GM23338 (cell line): Measurements from ENCODE around the gene EPHA6. TPM values are rescaled to one million over a fixed set of nuclear protein-coding genes. Genes with fewer than 3 reads are reported as not detected.

Experiments used
- ATAC-seq: fragments of 200-7000 bp; cut with Tn5 transposase; 3 replicates; pipeline ENCODE4 v1.9.1; 2020
- DNase-seq: peaks from one replicate; pipeline ENCODE4 v3.0.0-alpha.2; 2015; ENCODE audit warnings: low spot score
- H2AFZ ChIP-seq: fragments of 200-600 bp; sonication (generic); 2 replicates; pipeline ENCODE4 v1.8.0; 2016; ENCODE audit warnings: antibody characterized with exemption, mild to moderate bottlenecking, moderate library complexity
- H3F3A ChIP-seq: fragments of 200-600 bp; sonication (generic); replicated peaks from 2 replicates; pipeline ENCODE4 v1.8.0; 2017; ENCODE audit warnings: antibody characterized with exemption, mixed run types, low read depth
- H3K27ac ChIP-seq: fragments of 200-600 bp; sonication (generic); 2 replicates; pipeline ENCODE4 v1.6.1; 2016; ENCODE audit warnings: low read depth
- H3K27me3 ChIP-seq: fragments of 200-600 bp; sonication (generic); 2 replicates; pipeline ENCODE4 v1.8.0; 2016; ENCODE audit warnings: mild to moderate bottlenecking, mixed run types, moderate library complexity; ENCODE audit not compliant: insufficient read depth
- H3K36me3 ChIP-seq: fragments of 200-600 bp; sonication (generic); 2 replicates; pipeline ENCODE4 v1.8.0; 2016; ENCODE audit warnings: mild to moderate bottlenecking; ENCODE audit not compliant: insufficient read depth
- H3K4me1 ChIP-seq: fragments of 200-600 bp; sonication (generic); 2 replicates; pipeline ENCODE4 v1.8.0; 2016; ENCODE audit warnings: mild to moderate bottlenecking, moderate library complexity; ENCODE audit not compliant: insufficient read depth
- H3K4me2 ChIP-seq: fragments of 200-600 bp; sonication (generic); 2 replicates; pipeline ENCODE4 v1.7.1; 2017; ENCODE audit warnings: mixed run types
- H3K4me3 ChIP-seq: fragments of 200-600 bp; sonication (generic); 2 replicates; pipeline ENCODE4 v1.6.1; 2016; ENCODE audit warnings: mixed run types
- H3K79me2 ChIP-seq: fragments of 200-600 bp; sonication (generic); replicated peaks from 2 replicates; pipeline ENCODE4 v1.8.0; 2017; ENCODE audit warnings: mild to moderate bottlenecking; ENCODE audit not compliant: insufficient read depth
- H3K9me2 ChIP-seq: fragments of 200-600 bp; sonication (generic); 2 replicates; pipeline ENCODE4 v1.8.0; 2017; ENCODE audit not compliant: insufficient read depth
- H4K20me1 ChIP-seq: fragments of 200-600 bp; sonication (generic); replicated peaks from 2 replicates; pipeline ENCODE4 v1.8.0; 2017; ENCODE audit warnings: mild to moderate bottlenecking; ENCODE audit not compliant: insufficient read depth
- H3K27ac Mint-ChIP-seq: 2 replicates; pipeline ENCODE4 v1.8.0; 2020; ENCODE audit warnings: inconsistent platforms, mild to moderate bottlenecking, moderate library complexity, mixed read lengths
- H3K27me3 Mint-ChIP-seq: 3 replicates; pipeline ENCODE4 v1.8.0; 2022; ENCODE audit warnings: low read depth, mild to moderate bottlenecking, moderate library complexity, mixed read lengths, inconsistent platforms; ENCODE audit not compliant: insufficient read depth, poor library complexity
- H3K36me3 Mint-ChIP-seq: 3 replicates; pipeline ENCODE4 v1.8.0; 2021; ENCODE audit warnings: low read depth, mild to moderate bottlenecking, inconsistent platforms, moderate library complexity, mixed read lengths
- H3K4me1 Mint-ChIP-seq: 3 replicates; pipeline ENCODE4 v1.8.0; 2020; ENCODE audit warnings: mild to moderate bottlenecking, inconsistent platforms, mixed read lengths
- H3K4me3 Mint-ChIP-seq: 3 replicates; pipeline ENCODE4 v1.8.0; 2021; ENCODE audit warnings: moderate library complexity, mild to moderate bottlenecking, inconsistent platforms, mixed read lengths
- H3K9me3 Mint-ChIP-seq: 3 replicates; pipeline ENCODE4 v1.8.0; 2020; ENCODE audit warnings: moderate library complexity, mild to moderate bottlenecking, inconsistent platforms, mixed read lengths
- CREB1 ChIP-seq: fragments of 250-450 bp; sonication (Bioruptor Pico); IDR thresholded peaks from 2 replicates; pipeline ENCODE4 v1.5.0; 2020; ENCODE audit warnings: low read depth, mild to moderate bottlenecking, moderate library complexity
- EZH2 ChIP-seq: fragments of 200-600 bp; sonication (generic); IDR thresholded peaks from one replicate; pipeline ENCODE4 v1.8.0; 2017; ENCODE audit warnings: antibody characterized with exemption, mild to moderate bottlenecking, low read depth; ENCODE audit not compliant: unreplicated experiment
- EZH2phosphoT487 ChIP-seq: fragments of 200-600 bp; sonication (generic); IDR thresholded peaks from one replicate; pipeline ENCODE4 v1.8.1; 2018; ENCODE audit warnings: antibody characterized with exemption; ENCODE audit not compliant: unreplicated experiment
- JUNB ChIP-seq: IDR thresholded peaks from one replicate; pipeline ENCODE4 v1.6.1; 2016; ENCODE audit warnings: antibody characterized with exemption; ENCODE audit not compliant: unreplicated experiment
- NANOG ChIP-seq: IDR thresholded peaks from 2 replicates; pipeline ENCODE4 v1.6.1; 2016; ENCODE audit warnings: antibody characterized with exemption, borderline replicate concordance
- POLR2AphosphoS5 ChIP-seq: IDR thresholded peaks from 2 replicates; pipeline ENCODE4 v1.6.1; 2016; ENCODE audit warnings: antibody characterized with exemption, low read depth
- STAT1 ChIP-seq: IDR thresholded peaks from one replicate; pipeline ENCODE4 v1.6.1; 2016; ENCODE audit warnings: antibody characterized with exemption; ENCODE audit not compliant: unreplicated experiment
- ZNF114 ChIP-seq: fragments of 250-450 bp; sonication (Bioruptor Pico); IDR thresholded peaks from 2 replicates; pipeline ENCODE4 v1.5.0; 2020; ENCODE audit warnings: mild to moderate bottlenecking, moderate library complexity
- ZNF331 ChIP-seq: fragments of 250-450 bp; sonication (Bioruptor Pico); IDR thresholded peaks from 2 replicates; pipeline ENCODE4 v1.5.0; 2020; ENCODE audit warnings: low read depth, mild to moderate bottlenecking, moderate library complexity
- polyA plus RNA-seq: library from polyadenylated mRNA; unstranded; fragments of >200 nt; fragmentation: Nextera tagmentation; extraction: Ambion mirVana; gene quantifications from 2 replicates; pipeline ENCODE4 v1.2.1, GENCODE V29; 2016
- total RNA-seq: library from RNA; depleted of rRNA; stranded (reverse); fragments of >200 nt; shearing (Covaris generic); gene quantifications from 2 replicates; pipeline ENCODE4 v1.2.3, GENCODE V29; 2014
- TF ChIP-seq, protein P1 (sequence below): fragments of 250-450 bp; sonication (Bioruptor Pico); IDR thresholded peaks from 2 replicates; pipeline ENCODE4 v1.5.0; 2020; ENCODE audit warnings: mild to moderate bottlenecking, moderate library complexity
- TF ChIP-seq, protein P2 (sequence below): IDR thresholded peaks from 2 replicates; pipeline ENCODE4 v1.6.1; 2016; ENCODE audit warnings: antibody characterized with exemption
- TF ChIP-seq, protein P3 (sequence below): IDR thresholded peaks from one replicate; pipeline ENCODE4 v1.6.1; 2018; ENCODE audit warnings: antibody characterized with exemption; ENCODE audit not compliant: unreplicated experiment
- TF ChIP-seq, protein P4 (sequence below), 2 experiments: fragments of 200-600 bp in 1 of 2; sonication (generic) in 1 of 2; conservative IDR thresholded peaks; 2 replicates each; pipeline versions ENCODE4 v1.5.1 to v1.6.1; 2016 to 2017; ENCODE audit warnings: antibody characterized with exemption in 2 of 2, low read depth in 2 of 2, mild to moderate bottlenecking in 2 of 2, moderate library complexity in 1 of 2

EPHA6 gene
- total and polyA plus RNA-seq, 2 experiments from 2014 or later: 0.37 to 2.6 TPM

DNA sequence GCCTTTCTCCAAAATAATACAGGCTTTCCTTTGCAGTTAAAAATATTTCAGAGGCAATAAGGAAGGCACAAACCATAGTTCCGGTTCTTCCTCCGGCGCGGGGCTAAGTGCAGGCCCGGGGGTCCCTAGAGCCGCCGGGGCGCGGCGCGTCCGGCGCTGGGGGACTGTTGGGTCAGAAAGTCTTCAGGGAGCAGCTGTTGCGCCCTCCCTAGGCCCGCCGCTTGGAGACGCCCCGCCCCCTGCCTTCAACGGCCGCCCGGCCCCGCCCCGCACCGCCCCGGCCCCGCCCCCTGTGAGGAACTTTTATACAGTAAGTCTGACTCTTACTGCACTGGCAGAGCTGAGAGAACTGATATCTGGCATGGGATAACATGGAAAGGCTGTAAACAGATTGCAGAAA, 667.0 kb downstream of the EPHA6 start:
- no peak overlapping the region for H3K4me3 ChIP-seq
- Mint-ChIP-seq H3K36me3 (peaks cover 5% of the 10 kb centered on the region; the same call in 1 of the 3 replicates), H3K4me3 (no peak overlapping the region), H3K27me3 (peaks cover 2% of the 10 kb centered on the region), H3K4me1 (no peaks in the 10 kb centered on the region), H3K27ac (no peak overlapping the region), H3K9me3 (peaks cover 5% of the 10 kb centered on the region; the same call in 1 of the 3 replicates)
- H3K4me2 ChIP-seq: no peak overlapping the region
- H3K79me2 ChIP-seq: no peaks in the 10 kb centered on the region
- H3K27ac ChIP-seq: no peak overlapping the region
- DNase-seq: peak; percentile 10
- no peaks in the 10 kb centered on the region for H3F3A ChIP-seq
- H4K20me1 ChIP-seq: no peaks in the 10 kb centered on the region
- H3K4me1 ChIP-seq: no peaks in the 10 kb centered on the region
- H3K36me3 ChIP-seq: no peaks in the 10 kb centered on the region
- peak; percentile 50; the same call in 2 of the 3 replicates for ATAC-seq
- no peaks in the 10 kb centered on the region for H3K27me3 ChIP-seq
- peaks cover 7% of the 10 kb centered on the region; the same call in 1 of the 2 replicates for H3K9me2 ChIP-seq
- no peak overlapping the region for H2AFZ ChIP-seq
- TF ChIP-seq POLR2AphosphoS5 (no peak), NANOG (no peak), ZNF331 (CRISPR knock-in tag) (no peak), STAT1 (no peak), JUNB (no peak), CREB1 (CRISPR knock-in tag) (no peak), EZH2 (no peak), EZH2phosphoT487 (no peak), ZNF114 (CRISPR knock-in tag) (no peak)
- TF ChIP-seq, protein P1, sequence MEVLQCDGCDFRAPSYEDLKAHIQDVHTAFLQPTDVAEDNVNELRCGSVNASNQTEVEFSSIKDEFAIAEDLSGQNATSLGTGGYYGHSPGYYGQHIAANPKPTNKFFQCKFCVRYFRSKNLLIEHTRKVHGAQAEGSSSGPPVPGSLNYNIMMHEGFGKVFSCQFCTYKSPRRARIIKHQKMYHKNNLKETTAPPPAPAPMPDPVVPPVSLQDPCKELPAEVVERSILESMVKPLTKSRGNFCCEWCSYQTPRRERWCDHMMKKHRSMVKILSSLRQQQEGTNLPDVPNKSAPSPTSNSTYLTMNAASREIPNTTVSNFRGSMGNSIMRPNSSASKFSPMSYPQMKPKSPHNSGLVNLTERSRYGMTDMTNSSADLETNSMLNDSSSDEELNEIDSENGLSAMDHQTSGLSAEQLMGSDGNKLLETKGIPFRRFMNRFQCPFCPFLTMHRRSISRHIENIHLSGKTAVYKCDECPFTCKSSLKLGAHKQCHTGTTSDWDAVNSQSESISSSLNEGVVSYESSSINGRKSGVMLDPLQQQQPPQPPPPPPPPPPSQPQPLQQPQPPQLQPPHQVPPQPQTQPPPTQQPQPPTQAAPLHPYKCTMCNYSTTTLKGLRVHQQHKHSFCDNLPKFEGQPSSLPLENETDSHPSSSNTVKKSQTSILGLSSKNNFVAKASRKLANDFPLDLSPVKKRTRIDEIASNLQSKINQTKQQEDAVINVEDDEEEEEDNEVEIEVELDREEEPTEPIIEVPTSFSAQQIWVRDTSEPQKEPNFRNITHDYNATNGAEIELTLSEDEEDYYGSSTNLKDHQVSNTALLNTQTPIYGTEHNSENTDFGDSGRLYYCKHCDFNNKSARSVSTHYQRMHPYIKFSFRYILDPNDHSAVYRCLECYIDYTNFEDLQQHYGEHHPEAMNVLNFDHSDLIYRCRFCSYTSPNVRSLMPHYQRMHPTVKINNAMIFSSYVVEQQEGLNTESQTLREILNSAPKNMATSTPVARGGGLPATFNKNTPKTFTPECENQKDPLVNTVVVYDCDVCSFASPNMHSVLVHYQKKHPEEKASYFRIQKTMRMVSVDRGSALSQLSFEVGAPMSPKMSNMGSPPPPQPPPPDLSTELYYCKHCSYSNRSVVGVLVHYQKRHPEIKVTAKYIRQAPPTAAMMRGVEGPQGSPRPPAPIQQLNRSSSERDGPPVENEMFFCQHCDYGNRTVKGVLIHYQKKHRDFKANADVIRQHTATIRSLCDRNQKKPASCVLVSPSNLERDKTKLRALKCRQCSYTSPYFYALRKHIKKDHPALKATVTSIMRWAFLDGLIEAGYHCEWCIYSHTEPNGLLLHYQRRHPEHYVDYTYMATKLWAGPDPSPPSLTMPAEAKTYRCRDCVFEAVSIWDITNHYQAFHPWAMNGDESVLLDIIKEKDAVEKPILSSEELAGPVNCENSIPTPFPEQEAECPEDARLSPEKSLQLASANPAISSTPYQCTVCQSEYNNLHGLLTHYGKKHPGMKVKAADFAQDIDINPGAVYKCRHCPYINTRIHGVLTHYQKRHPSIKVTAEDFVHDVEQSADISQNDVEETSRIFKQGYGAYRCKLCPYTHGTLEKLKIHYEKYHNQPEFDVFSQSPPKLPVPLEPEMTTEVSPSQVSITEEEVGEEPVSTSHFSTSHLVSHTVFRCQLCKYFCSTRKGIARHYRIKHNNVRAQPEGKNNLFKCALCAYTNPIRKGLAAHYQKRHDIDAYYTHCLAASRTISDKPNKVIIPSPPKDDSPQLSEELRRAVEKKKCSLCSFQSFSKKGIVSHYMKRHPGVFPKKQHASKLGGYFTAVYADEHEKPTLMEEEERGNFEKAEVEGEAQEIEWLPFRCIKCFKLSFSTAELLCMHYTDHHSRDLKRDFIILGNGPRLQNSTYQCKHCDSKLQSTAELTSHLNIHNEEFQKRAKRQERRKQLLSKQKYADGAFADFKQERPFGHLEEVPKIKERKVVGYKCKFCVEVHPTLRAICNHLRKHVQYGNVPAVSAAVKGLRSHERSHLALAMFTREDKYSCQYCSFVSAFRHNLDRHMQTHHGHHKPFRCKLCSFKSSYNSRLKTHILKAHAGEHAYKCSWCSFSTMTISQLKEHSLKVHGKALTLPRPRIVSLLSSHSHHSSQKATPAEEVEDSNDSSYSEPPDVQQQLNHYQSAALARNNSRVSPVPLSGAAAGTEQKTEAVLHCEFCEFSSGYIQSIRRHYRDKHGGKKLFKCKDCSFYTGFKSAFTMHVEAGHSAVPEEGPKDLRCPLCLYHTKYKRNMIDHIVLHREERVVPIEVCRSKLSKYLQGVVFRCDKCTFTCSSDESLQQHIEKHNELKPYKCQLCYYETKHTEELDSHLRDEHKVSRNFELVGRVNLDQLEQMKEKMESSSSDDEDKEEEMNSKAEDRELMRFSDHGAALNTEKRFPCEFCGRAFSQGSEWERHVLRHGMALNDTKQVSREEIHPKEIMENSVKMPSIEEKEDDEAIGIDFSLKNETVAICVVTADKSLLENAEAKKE (CRISPR knock-in tag): no peak
- TF ChIP-seq, protein P2, sequence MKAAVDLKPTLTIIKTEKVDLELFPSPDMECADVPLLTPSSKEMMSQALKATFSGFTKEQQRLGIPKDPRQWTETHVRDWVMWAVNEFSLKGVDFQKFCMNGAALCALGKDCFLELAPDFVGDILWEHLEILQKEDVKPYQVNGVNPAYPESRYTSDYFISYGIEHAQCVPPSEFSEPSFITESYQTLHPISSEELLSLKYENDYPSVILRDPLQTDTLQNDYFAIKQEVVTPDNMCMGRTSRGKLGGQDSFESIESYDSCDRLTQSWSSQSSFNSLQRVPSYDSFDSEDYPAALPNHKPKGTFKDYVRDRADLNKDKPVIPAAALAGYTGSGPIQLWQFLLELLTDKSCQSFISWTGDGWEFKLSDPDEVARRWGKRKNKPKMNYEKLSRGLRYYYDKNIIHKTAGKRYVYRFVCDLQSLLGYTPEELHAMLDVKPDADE: no peak
- TF ChIP-seq, protein P3, sequence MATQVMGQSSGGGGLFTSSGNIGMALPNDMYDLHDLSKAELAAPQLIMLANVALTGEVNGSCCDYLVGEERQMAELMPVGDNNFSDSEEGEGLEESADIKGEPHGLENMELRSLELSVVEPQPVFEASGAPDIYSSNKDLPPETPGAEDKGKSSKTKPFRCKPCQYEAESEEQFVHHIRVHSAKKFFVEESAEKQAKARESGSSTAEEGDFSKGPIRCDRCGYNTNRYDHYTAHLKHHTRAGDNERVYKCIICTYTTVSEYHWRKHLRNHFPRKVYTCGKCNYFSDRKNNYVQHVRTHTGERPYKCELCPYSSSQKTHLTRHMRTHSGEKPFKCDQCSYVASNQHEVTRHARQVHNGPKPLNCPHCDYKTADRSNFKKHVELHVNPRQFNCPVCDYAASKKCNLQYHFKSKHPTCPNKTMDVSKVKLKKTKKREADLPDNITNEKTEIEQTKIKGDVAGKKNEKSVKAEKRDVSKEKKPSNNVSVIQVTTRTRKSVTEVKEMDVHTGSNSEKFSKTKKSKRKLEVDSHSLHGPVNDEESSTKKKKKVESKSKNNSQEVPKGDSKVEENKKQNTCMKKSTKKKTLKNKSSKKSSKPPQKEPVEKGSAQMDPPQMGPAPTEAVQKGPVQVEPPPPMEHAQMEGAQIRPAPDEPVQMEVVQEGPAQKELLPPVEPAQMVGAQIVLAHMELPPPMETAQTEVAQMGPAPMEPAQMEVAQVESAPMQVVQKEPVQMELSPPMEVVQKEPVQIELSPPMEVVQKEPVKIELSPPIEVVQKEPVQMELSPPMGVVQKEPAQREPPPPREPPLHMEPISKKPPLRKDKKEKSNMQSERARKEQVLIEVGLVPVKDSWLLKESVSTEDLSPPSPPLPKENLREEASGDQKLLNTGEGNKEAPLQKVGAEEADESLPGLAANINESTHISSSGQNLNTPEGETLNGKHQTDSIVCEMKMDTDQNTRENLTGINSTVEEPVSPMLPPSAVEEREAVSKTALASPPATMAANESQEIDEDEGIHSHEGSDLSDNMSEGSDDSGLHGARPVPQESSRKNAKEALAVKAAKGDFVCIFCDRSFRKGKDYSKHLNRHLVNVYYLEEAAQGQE: no peak
- TF ChIP-seq, protein P4, sequence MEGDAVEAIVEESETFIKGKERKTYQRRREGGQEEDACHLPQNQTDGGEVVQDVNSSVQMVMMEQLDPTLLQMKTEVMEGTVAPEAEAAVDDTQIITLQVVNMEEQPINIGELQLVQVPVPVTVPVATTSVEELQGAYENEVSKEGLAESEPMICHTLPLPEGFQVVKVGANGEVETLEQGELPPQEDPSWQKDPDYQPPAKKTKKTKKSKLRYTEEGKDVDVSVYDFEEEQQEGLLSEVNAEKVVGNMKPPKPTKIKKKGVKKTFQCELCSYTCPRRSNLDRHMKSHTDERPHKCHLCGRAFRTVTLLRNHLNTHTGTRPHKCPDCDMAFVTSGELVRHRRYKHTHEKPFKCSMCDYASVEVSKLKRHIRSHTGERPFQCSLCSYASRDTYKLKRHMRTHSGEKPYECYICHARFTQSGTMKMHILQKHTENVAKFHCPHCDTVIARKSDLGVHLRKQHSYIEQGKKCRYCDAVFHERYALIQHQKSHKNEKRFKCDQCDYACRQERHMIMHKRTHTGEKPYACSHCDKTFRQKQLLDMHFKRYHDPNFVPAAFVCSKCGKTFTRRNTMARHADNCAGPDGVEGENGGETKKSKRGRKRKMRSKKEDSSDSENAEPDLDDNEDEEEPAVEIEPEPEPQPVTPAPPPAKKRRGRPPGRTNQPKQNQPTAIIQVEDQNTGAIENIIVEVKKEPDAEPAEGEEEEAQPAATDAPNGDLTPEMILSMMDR (conservative IDR thresholded peaks at IDR 0.05; ENCODE audit: low read depth in 2 of 2): no peak
